Stimulated activated CD8-positive, alpha-beta memory T cell treated with anti-CD3 and anti-CD28 coated beads, Interleukin-7, amount 100 ng/mL, for 48 hours (primary cell): ENCODE measurements around the gene SIK3.

ENCODE experiments used
- DNase-seq, 2 donors: peaks; one replicate each; pipeline ENCODE4 v3.0.0-alpha.2; 2020; ENCODE audit warnings: low read depth in 1 of 2; ENCODE audit errors: extremely low read depth in 1 of 2

The SIK3 gene

DNA sequence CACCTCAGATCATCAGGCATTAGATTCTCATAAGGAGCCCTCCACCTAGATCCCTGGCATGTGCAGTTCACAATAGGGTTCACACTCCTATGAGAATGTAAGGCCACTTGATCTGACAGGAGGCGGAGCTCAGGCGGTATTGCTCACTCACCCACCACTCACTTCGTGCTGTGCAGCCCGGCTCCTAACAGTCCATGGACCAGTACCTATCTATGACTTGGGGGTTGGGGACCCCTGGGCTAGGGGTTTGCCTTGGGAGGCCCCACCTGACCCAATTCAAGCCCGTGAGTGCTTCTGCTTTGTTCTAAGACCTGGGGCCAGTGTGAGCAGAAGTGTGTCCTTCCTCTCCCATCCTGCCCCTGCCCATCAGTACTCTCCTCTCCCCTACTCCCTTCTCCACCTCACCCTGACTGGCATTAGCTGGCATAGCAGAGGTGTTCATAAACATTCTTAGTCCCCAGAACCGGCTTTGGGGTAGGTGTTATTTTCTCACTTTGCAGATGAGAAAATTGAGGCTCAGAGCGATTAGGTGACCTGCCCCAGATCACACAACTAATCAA, 266.4 kb downstream of the SIK3 start:
- no peak for DNase-seq

GRCh38 chr11:116830184-116830912, 267.9 kb downstream of the SIK3 start:
- DNase-seq, result no peak

DNA sequence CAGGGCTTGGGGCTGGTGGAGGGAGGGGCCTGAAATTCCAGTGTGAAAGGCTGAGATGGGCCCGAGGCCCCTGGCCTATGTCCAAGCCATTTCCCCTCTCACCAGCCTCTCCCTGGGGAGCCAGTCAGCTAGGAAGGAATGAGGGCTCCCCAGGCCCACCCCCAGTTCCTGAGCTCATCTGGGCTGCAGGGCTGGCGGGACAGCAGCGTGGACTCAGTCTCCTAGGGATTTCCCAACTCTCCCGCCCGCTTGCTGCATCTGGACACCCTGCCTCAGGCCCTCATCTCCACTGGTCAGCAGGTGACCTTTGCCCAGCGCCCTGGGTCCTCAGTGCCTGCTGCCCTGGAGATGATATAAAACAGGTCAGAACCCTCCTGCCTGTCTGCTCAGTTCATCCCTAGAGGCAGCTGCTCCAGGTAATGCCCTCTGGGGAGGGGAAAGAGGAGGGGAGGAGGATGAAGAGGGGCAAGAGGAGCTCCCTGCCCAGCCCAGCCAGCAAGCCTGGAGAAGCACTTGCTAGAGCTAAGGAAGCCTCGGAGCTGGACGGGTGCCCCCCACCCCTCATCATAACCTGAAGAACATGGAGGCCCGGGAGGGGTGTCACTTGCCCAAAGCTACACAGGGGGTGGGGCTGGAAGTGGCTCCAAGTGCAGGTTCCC, 268.6 kb downstream of the SIK3 start, which contains the start of gene APOC3:
Gene APOC3 (plus strand): TSS at position 383 of the 659 bp plus-strand sequence. CDS start 676 bp downstream, outside the sequence.
- DNase-seq, result no peak

- no peak for DNase-seq
Measured at GRCh38 chr11:116828632-116829524, 269.4 kb downstream of the SIK3 start.

- no peak for DNase-seq
Measured at GRCh38 chr11:116827461-116827860, 270.8 kb downstream of the SIK3 start.

DNA sequence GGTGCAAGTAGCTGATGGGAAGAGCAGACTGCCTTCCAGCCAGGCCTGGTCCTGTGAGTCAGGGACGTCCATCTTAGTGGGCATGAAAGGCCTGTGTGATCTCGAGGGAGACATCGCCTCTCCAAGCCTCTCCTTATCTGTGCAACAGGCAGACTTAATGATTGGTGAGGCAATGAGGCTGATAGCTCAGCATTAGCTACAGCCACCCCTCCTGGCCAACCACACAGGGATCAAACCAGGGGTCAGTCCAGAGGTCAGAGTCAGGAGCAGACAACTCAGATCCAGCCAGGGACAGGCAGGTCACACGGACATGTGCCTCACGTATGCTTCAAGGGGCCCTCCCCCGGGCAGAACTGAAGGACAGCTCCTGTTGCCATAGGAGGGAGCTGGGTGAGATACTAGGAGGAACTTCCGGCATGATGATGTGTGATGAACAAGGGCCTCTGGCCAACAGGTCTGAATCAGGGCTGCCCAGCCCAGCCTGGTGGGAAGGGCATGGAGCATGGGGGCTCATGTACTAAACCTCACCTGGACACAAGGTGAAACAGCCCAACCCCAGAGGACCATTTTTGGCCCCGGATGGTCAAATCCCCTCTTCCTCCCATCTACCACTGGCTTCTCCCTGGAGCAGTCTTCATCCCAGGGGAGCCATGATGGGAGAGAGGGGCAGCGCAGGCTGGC, 271.3 kb downstream of the SIK3 start:
- no peak for DNase-seq

DNA sequence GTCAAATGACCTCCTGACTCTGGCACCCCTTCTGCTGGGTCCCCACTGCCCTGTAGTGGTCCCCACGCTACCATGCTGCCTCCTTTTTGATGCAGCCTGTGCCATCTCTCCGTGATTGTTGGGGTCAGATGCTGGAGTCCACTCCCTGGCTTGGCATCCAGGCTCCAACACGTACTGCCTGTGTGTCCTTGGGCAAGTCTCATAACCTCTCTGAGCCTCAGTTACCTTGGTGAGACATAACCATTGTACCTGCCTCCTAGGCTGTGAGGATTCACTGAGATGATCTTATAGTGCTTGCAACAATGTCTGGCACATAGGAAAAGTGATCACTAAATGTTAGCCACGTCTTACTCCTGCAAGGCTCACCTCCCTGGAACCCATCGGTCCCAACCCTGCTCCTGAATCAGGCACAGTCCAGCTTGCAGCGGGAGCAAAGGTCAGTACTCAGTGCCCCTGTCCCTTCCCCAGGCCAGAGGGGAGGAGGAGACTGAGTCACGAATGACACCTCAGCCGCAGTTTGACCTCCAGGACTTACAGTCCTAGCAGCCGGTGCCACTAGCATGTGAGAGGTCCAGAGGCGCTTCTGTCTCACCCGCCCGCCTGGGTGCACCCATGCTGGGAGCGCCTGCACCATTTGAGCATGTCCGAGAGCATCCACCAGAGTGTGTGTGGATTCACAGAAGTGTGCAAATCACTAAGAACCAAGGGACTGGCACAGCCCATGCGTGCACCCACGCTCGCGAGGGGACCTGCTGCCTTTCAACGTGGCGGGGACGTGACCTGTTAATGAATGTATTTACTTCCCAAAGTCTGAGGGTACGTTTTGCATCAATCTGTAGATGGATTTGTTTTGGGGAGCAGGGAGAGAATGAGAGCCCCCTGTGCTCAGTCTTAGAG, 272.1 kb downstream of the SIK3 start:
- DNase-seq, result no peak

GRCh38 chr11:116825434-116825833, 272.8 kb downstream of the SIK3 start:
- no peak for DNase-seq

DNA sequence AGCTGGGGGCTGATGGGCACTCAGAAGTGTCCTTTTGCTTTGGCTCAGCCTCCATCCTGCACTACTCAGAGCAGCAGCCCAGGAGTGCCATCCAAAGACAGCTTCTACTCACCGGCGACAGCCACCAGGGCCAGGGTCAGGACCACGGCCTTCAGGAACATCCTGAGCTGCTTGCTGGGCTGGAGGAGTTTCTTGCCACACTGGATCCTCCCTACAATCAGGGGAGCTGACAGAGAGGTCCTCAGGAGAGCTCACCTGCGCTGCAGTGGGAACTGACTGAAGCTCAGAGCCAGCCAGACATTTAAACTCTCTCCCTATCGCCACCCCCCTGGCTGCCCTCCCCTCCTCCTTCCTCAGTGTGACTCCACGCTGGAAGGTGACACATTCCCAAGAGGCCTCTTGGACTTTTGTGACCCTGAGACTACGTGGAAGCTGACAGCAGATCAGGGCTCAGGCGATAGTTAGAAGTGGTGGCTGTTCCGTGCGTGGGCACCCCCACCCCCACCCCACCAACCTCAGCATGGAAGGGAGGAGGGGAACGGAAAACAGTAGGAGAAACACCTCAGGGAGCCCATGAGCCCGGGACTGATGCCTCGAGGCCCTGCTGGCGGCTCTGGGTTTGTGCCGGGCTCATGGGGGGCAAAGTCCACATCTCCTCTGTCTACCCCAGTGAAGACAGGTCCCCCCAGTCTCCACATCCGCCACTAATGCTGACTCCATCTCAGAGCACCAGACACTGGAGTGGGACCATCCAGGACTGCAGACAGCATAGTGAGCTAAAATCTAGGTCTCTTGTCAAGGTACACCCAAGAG, 275.0 kb downstream of the SIK3 start, which contains the start of gene APOA4:
Gene APOA4 (minus strand): TSS at position 274 of the 813 bp plus-strand sequence. CDS start 113 bp downstream, at position 161.
- no peak for DNase-seq

DNA sequence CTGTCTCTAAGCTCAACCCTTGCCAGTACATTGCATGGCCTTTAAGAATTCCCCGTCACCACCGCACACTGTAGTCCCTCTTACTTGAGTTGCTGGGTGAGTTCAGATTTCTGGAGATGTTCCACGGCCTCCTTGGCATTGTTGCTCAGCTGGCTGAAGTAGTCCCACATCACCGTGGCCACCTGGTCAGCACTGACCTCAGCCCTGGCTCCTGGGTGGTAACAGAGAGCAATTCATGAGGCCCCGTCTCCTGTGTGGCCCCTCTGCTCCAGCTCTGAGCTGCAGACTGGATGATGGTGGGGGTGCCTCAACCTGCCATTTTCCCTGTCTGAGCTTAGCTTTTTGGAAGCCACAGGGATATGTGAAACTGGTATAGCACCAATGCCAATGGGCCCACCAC, 275.7 kb downstream of the SIK3 start:
- no peak for DNase-seq

DNA sequence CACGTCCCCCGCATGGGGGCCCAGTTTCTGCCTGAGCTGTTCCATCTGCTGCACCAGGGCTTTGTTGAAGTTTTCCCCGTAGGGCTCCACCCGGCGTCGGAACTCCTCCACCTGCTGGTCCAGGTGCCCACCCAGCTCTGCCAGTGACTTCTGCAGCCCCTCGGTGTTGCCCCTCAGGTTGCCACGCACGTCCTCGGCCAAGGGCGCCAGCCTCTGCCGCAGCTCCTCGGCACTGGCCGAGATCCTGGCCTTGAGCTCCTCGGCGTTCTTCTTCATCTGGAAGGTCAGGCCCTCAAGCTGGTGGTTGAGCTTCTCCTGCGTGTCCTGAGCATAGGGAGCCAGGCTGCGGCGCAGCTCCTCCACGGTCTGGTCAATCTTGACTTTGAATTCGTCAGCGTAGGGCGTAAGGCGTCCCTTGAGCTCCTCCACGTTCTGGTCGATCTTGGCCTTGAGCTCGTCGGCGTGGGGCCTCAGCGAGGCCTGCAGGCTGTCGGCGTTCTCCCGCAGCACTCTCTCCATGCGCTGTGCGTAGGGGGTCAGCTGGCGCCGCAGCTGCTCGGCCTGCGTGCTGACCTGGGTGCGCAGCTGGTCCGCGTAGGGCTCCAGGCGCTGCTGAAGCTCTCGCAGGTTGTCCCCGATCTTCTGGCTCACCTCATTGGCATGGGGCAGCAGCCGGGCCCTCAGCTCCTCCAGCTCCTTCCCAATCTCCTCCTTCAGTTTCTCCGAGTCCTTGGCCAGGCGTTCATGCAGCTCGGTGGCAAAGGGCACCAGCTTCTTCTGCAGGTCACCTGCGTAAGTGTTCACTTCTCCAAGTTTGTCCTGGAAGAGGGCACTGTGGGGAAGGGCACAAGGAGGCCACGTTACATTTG, 276.9 kb downstream of the SIK3 start:
- no peak for DNase-seq

- no peak for DNase-seq
Measured at GRCh38 chr11:116819049-116819448, 279.2 kb downstream of the SIK3 start.

GRCh38 chr11:116814502-116814901, 283.7 kb downstream of the SIK3 start:
- no peak for DNase-seq

GRCh38 chr11:116813781-116814471, 284.3 kb downstream of the SIK3 start:
- DNase-seq, result no peak

- no peak for DNase-seq
Measured at GRCh38 chr11:116813170-116813569, 285.1 kb downstream of the SIK3 start.

DNA sequence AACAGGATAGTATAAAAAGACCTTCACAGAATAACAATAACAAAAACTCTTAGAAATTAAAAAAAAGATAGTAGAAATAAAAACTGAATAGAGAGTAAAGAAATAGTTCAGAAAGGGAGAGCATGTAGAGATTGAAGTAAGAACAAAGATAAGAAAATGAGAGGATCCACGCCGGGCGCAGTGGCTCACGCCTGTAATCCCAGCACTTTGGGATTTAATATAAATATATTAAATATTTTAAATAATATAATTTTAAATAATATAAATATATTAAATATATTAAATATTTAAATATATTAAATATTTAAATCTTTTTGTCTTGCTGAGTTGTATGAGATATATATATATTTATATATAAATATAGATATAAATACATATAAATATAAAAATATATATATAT, 286.1 kb downstream of the SIK3 start:
- no peak for DNase-seq

DNA sequence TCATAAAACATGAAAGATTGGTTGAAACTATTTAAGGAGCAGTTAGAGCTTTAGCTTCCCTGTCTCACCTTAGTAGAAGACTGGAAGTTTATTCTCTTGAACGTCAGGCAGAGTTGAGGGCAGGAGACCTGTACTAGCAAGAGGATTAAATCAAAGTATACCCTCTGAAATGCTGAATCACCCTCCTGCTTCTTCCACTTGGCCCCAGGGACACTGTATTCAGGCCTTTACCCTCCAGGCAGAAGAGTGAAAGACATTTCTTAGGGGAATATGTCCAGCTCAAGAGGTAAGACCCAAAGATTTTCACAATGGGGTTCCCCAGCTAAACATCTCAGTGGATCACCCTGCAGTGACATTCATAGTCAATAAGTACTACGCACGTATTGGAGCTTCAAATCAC, 287.0 kb downstream of the SIK3 start:
- DNase-seq, result no peak
